HepG2 (cell line): ENCODE results near the gene SESN1. TPM values are rescaled to one million over a fixed set of nuclear protein-coding genes. Genes with fewer than 3 reads are reported as not detected.

Source experiments
- ATAC-seq: fragments of 200-7000 bp; cut with Tn5 transposase; 3 replicates; pipeline ENCODE4 v1.9.1; 2020; ENCODE audit warnings: mild to moderate bottlenecking, moderate library complexity
- BruUV-seq: library from RNA; stranded (reverse); fragments of 400-500 nt; replicated peaks from 2 replicates; lab custom pipeline; 2021; lab: Mats Ljungman, UMichigan
- CTCF ChIA-PET: fragments of 300-600 bp; formaldehyde crosslinking; extraction: SDS; loops from one replicate; lab custom pipeline; 2021; ENCODE audit warnings: low total read pairs, inconsistent platforms, low intra/inter-chr PET ratio; lab: Yijun Ruan, JAX
- POLR2A ChIA-PET: fragments of 350-600 bp; sonication (Branson Sonifier 250); formaldehyde crosslinking; loops from one replicate; lab custom pipeline; 2020; ENCODE audit warnings: antibody characterized with exemption, inconsistent platforms; lab: Yijun Ruan, JAX
- DNase-seq: peaks from one replicate; pipeline ENCODE4 v3.0.0-alpha.2; 2015; ENCODE audit warnings: low spot score
- FAIRE-seq: peaks from 3 replicates; lab custom pipeline; 2011; peaks lifted over from hg19 to GRCh38; lab: Jason Lieb, UNC
- H2AFZ ChIP-seq: one replicate; pipeline ENCODE4 v1.6.1; 2011; ENCODE audit warnings: low read length, inconsistent platforms
- H3K27ac ChIP-seq: fragments of 300-600 bp; 3 replicates; pipeline ENCODE4 v1.8.0; 2011; ENCODE audit warnings: mixed run types, mild to moderate bottlenecking, mixed read lengths, low read length, inconsistent platforms; ENCODE audit not compliant: insufficient read depth; ENCODE audit errors: extremely low read length
- H3K27me3 ChIP-seq, 2 experiments: fragments of 200-600 bp in 1 of 2; 2 replicates in 1 of 2; 3 replicates in 1 of 2; pipeline versions ENCODE4 v1.6.0 to v1.8.0; 2011; ENCODE audit warnings: low read length in 2 of 2, mild to moderate bottlenecking in 2 of 2, moderate library complexity in 2 of 2, inconsistent platforms in 1 of 2; ENCODE audit not compliant: insufficient read depth in 2 of 2, control insufficient read depth in 1 of 2
- H3K36me3 ChIP-seq, 2 experiments: fragments of 200-600 bp in 1 of 2; replicated peaks in 1 of 2; 2 replicates in 1 of 2; 3 replicates in 1 of 2; pipeline versions ENCODE4 v1.5.1 to v1.8.0; 2011; ENCODE audit warnings: low read length in 2 of 2, inconsistent platforms in 1 of 2; ENCODE audit not compliant: insufficient read depth in 2 of 2, control insufficient read depth in 1 of 2
- H3K4me1 ChIP-seq: 2 replicates; pipeline ENCODE4 v1.5.1; 2012; ENCODE audit warnings: low read length, inconsistent platforms; ENCODE audit not compliant: insufficient read depth
- H3K4me2 ChIP-seq: 2 replicates; pipeline ENCODE4 v1.6.0; 2011; ENCODE audit warnings: low read depth, low read length, inconsistent platforms
- H3K4me3 ChIP-seq, 3 experiments: fragments of 200-600 bp in 1 of 3; sonication (generic), shearing (Covaris generic) in 1 of 3; replicated peaks in 1 of 3; 2 replicates each; pipeline ENCODE4 v1.5.1; 2011 to 2016; ENCODE audit warnings: low read length in 3 of 3, inconsistent platforms in 2 of 3, low read depth in 2 of 3, mild to moderate bottlenecking in 2 of 3, control low read depth in 1 of 3, mixed read lengths in 1 of 3; ENCODE audit not compliant: insufficient read depth in 1 of 3
- H3K79me2 ChIP-seq: one replicate; pipeline ENCODE4 v1.6.1; 2011; ENCODE audit warnings: low read length, inconsistent platforms; ENCODE audit not compliant: insufficient read depth
- H3K9ac ChIP-seq: 2 replicates; pipeline ENCODE4 v1.6.0; 2011; ENCODE audit warnings: mild to moderate bottlenecking, low read depth, low read length, inconsistent platforms; ENCODE audit not compliant: insufficient read depth
- H3K9me3 ChIP-seq: 2 replicates; pipeline ENCODE4 v1.5.1; 2012; ENCODE audit warnings: mild to moderate bottlenecking, low read length
- H4K20me1 ChIP-seq: 2 replicates; pipeline ENCODE4 v1.6.0; 2011; ENCODE audit warnings: inconsistent platforms, mild to moderate bottlenecking, low read length, moderate library complexity; ENCODE audit not compliant: insufficient read depth
- GTF2F1 ChIP-seq: fragments of 150-350 bp; IDR thresholded peaks from 2 replicates; pipeline ENCODE4 v1.6.1; 2014; ENCODE audit warnings: low read length
- MXD4 ChIP-seq: IDR thresholded peaks from 2 replicates; pipeline ENCODE4 v1.6.1; 2016; ENCODE audit warnings: mild to moderate bottlenecking, missing biosample characterization, missing genetic modification reagents
- RBM22 ChIP-seq: fragments of 200-400 bp; formaldehyde crosslinking; optimal IDR thresholded peaks from 2 replicates; pipeline ENCODE3; 2017; ENCODE audit warnings: mild to moderate bottlenecking, low read length, moderate library complexity
- TEAD2 ChIP-seq: sonication (generic); formaldehyde crosslinking; IDR thresholded peaks from 2 replicates; pipeline ENCODE4 v1.9.0; 2021; ENCODE audit warnings: missing genetic modification reagents
- ZNF451 ChIP-seq: sonication (generic); formaldehyde crosslinking; IDR thresholded peaks from 2 replicates; pipeline ENCODE4 v1.5.0; 2020; ENCODE audit warnings: mild to moderate bottlenecking, missing genetic modification reagents
- ZNF724P ChIP-seq: sonication (generic); formaldehyde crosslinking; IDR thresholded peaks from 2 replicates; pipeline ENCODE4 v1.8.0; 2022; ENCODE audit warnings: missing genetic modification reagents, borderline replicate concordance
- WGBS: methylation state at CpG from one replicate; pipeline ENCODE4 v1.1.6; 2017; ENCODE audit warnings: low lambda C conversion rate; 5-methylcytosine and 5-hydroxymethylcytosine counted together
- in situ Hi-C: cut with HindIII; loops from 2 replicates; pipeline ENCODE4 v1.10.0; 2017; ENCODE audit warnings: low pct_unique_long_range_greater_than_20kb; ENCODE audit not compliant: extremely low pct_ligation_motif_present
- intact Hi-C: fragments of 100-400 bp; cut with micrococcal nuclease; formaldehyde crosslinking; loops from one replicate; pipeline ENCODE4 v1.10.0; 2022; ENCODE audit not compliant: unreplicated experiment
- polyA plus RNA-seq, 8 experiments: library from polyadenylated mRNA; depleted of rRNA in 3 of 8; stranded (reverse) in 7 of 8; unstranded in 1 of 8; fragments of >200 nt; fragmentation: Illumina TruSeq in 4 of 8; extraction: Trizol in 4 of 8; gene quantifications; 2 replicates each; pipeline versions ENCODE4 v1.2.1 to v1.2.3, GENCODE V29; 2011 to 2016; ENCODE audit warnings: low read depth in 4 of 8, missing spikeins in 1 of 8, mixed read lengths in 1 of 8; ENCODE audit not compliant: insufficient read depth in 1 of 8
- total RNA-seq, 5 experiments: library from RNA; depleted of rRNA; stranded (reverse); fragments of >200 nt; fragmentation: Illumina TruSeq; extraction: Trizol; gene quantifications; 2 replicates each; pipeline ENCODE4 v1.2.3, GENCODE V29; 2016; ENCODE audit warnings: low read depth in 1 of 5
- TF ChIP-seq, protein P1 (sequence below): sonication (generic); formaldehyde crosslinking; IDR thresholded peaks from 2 replicates; pipeline ENCODE4 v1.4.0; 2020; ENCODE audit warnings: missing genetic modification reagents
- TF ChIP-seq, protein P2 (sequence below): sonication (generic); formaldehyde crosslinking; IDR thresholded peaks from 2 replicates; pipeline ENCODE4 v1.8.0; 2022; ENCODE audit warnings: missing genetic modification reagents, mild to moderate bottlenecking, moderate library complexity, borderline replicate concordance

Gene SESN1
- total and polyA plus RNA-seq, 2 of the 13 experiments (the other 11 are each of a cell fraction or from before 2014, with no cell fraction given): 24.9 to 44.7 TPM

DNA sequence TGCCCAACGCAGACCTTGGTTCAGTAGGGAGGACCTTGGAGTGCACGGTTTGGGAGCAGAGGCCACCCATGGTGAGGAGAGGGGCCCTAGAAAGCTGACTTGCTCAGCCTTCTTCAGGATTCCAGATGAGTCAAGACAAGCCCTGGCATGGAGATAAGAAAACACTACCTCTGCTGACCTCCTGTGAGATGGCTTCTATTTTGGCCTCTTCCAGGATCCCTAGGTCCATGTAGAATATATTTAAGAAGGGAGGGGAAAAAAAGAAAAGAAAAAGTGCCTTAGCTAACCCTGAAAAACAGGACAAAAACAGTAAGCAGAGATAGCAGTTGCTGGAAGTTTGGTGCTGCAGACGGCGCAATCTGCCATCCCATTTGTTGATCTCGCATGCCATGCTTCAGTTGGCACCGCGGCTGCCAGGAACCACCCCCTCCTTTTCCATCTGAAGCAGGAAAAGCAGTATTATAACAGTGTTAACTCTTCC is 146.4 kb downstream of the SESN1 start:
- no peak for FAIRE-seq
- ATAC-seq: no peak
- BruUV-seq: no TSS peak
- Histone ChIP-seq H2AFZ (no peak overlapping the region), H3K9me3 (no peaks in the 10 kb centered on the region), H3K36me3 (no peaks in the 10 kb centered on the region), H4K20me1 (no peaks in the 10 kb centered on the region), H3K27me3 (peaks cover 6 to 49% of the 10 kb centered on the region in 2 experiments; a peak in 3 of 5 replicates), H3K4me1 (peaks cover 5% of the 10 kb centered on the region; the same call in 1 of the 2 replicates), H3K4me3 (no peak overlapping the region), H3K27ac (no peak overlapping the region), H3K4me2 (no peak overlapping the region), H3K79me2 (no peaks in the 10 kb centered on the region), H3K9ac (no peak overlapping the region)
- intact Hi-C loops: no loop called here
- DNase-seq: no peak
- TF ChIP-seq, protein P1, sequence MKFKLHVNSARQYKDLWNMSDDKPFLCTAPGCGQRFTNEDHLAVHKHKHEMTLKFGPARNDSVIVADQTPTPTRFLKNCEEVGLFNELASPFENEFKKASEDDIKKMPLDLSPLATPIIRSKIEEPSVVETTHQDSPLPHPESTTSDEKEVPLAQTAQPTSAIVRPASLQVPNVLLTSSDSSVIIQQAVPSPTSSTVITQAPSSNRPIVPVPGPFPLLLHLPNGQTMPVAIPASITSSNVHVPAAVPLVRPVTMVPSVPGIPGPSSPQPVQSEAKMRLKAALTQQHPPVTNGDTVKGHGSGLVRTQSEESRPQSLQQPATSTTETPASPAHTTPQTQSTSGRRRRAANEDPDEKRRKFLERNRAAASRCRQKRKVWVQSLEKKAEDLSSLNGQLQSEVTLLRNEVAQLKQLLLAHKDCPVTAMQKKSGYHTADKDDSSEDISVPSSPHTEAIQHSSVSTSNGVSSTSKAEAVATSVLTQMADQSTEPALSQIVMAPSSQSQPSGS (CRISPR knock-in tag): no peak
- no peak for TF ChIP-seq ZNF724P (CRISPR knock-in tag)
- TF ChIP-seq RBM22: no peak
- TF ChIP-seq GTF2F1: no peak
- TF ChIP-seq ZNF451: no peak
- TF ChIP-seq MXD4: no peak
- TF ChIP-seq TEAD2 (CRISPR knock-in tag): no peak
- TF ChIP-seq, protein P2, sequence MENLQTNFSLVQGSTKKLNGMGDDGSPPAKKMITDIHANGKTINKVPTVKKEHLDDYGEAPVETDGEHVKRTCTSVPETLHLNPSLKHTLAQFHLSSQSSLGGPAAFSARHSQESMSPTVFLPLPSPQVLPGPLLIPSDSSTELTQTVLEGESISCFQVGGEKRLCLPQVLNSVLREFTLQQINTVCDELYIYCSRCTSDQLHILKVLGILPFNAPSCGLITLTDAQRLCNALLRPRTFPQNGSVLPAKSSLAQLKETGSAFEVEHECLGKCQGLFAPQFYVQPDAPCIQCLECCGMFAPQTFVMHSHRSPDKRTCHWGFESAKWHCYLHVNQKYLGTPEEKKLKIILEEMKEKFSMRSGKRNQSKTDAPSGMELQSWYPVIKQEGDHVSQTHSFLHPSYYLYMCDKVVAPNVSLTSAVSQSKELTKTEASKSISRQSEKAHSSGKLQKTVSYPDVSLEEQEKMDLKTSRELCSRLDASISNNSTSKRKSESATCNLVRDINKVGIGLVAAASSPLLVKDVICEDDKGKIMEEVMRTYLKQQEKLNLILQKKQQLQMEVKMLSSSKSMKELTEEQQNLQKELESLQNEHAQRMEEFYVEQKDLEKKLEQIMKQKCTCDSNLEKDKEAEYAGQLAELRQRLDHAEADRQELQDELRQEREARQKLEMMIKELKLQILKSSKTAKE (CRISPR knock-in tag): no peak
- ChIA-PET POLR2A (no interaction called here), CTCF (no interaction called here)
- in situ Hi-C loops: no loop called here
- 85% methylated on average over 7 of the region's 7 CpGs for WGBS
